SW 1271 (cell line): Measurements from ENCODE around the gene AP3S2.
"Not testable (repeated sequence)": the region's sequence is repeated elsewhere in the genome, so short reads cannot be mapped to it uniquely, and the experiment has no call there.

Experiments used
- DNase-seq, 2 experiments: peaks; one replicate each; lab custom pipeline; 2025; lab: John Stamatoyannopoulos, UW

AP3S2 gene

DNA sequence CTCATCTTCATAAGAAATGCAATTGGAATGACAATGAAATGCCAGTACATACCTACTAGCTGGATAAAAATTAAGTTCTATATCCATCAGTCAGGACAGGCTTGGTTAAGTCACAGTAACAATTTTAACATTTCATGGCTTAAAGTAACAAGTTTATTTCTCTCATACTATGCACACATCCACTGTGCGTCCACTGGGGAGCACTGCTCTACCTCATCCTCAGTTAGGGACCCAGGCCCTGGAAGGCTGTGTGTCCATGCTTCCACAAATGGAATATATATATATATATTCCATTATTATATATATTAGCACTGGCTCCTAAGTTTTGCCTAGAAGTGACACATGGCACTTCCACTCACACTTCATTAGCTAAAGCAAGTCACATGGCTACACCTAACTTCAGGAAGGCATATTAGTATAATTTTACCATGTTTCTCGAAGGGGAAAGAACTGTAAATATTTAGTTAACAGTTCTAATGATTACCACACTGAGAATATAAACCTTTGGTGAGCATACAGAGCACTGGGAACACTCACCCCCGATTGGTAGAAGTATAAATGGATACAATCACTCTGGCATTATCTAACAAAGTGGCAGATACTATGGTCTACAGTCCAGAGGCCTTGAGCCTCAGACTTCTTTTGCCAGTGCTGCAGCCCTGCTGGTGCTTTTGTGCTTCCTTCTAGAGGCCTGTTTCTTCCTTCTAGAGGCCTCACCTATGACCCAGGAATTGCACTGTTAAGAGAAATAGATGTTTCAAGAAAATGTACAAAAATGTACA is 28.6 kb downstream of the AP3S2 start:
- DNase-seq: no peak

DNA sequence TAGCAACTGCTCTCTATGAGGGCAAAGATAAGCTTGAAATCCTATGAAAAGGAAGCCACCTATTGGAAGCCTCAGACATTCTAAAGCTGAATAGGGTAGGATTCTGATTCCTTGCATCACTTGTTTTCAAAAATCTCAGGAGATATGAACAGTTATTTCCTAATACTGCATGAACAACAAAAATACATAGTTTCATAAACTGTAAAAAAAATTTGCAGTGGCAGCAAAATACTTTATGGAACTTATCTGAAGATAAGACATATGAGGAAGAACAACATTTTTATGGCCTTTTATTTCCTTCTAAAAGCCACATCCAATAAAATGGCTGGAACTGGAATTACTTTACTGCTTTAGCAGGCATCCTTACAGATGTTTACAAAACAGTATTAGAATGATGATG is 29.9 kb downstream of the AP3S2 start:
- no peak for DNase-seq

GRCh38 chr15:89860891-89861290 is 32.9 kb downstream of the AP3S2 start:
- no peak for DNase-seq

GRCh38 chr15:89860431-89860830 is 33.4 kb downstream of the AP3S2 start:
- DNase-seq: no peak

- no peak for DNase-seq
Observed at GRCh38 chr15:89858661-89859458, 34.9 kb downstream of the AP3S2 start.

GRCh38 chr15:89857673-89858072 is 36.1 kb downstream of the AP3S2 start:
- DNase-seq: no peak

DNA sequence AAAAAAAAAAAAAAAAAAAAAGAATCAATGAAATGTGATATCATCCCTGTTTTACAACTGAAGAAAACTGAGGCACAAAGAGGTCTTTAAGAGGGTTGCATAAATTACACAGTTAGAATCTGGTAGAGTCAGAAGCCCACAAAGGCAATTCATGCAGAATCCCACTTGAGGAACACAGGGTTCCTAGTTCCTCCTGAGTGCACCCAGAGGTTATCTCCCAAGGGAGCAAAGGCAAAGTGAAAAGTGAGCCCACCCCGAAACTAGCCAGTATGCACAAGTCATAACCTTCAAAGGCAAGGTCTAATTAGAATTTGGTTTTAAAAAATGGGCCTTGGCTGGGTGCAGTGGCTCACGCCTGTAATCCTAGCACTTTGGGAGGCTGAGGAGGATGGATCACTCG is 37.8 kb downstream of the AP3S2 start:
- no peak for DNase-seq

- DNase-seq: not testable (repeated sequence)
Observed at GRCh38 chr15:89854863-89855262, 38.9 kb downstream of the AP3S2 start.

- DNase-seq: no peak
Observed at GRCh38 chr15:89852342-89852995, 41.3 kb downstream of the AP3S2 start.

DNA sequence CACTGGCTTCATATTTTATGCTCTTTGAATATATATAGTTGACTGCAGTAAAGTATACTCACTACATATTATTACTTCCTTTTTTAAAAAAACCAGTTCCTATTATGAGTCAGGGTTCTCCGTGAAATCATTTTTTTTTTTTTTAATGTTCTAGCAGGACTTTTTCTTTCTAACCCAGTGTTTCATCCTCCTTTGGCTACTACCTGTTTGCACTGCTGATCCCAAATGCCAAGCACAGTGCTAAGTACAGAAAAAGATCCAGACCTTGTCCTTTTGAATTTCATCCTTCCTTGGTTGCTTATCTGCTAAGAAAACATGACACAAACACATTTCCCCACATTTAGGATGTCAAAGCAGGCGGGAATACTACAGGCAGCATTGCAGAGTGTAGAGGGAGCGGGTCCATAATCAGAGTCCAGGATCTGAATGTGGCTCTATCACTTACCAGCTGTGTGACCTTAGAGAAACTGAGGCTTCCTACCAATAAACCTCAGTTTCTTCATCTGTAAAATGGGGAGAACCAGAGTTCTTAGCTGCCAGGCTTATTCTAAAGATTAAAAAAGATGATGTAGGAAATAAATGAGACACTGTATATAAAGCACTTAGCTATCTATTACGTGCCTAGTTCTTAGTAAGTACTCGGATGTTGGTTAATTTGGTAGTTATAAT is 42.0 kb downstream of the AP3S2 start:
- no peak for DNase-seq

DNA sequence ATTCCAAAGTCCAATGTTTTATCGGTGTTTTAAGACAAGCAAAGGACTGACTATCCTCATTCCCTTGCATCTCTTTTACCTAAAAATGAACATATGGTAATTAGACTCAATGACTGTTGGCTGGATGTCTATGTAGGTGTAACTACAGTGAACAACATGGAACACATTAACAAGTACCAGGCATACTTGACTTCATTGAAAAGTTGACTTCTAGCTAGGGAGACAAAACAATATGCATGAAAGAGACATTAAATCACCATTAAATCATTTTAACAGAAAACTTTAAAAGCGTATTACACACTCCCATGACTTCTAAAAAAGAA is 44.9 kb downstream of the AP3S2 start:
- DNase-seq: no peak

GRCh38 chr15:89847101-89847500 is 46.7 kb downstream of the AP3S2 start:
- DNase-seq: no peak

DNA sequence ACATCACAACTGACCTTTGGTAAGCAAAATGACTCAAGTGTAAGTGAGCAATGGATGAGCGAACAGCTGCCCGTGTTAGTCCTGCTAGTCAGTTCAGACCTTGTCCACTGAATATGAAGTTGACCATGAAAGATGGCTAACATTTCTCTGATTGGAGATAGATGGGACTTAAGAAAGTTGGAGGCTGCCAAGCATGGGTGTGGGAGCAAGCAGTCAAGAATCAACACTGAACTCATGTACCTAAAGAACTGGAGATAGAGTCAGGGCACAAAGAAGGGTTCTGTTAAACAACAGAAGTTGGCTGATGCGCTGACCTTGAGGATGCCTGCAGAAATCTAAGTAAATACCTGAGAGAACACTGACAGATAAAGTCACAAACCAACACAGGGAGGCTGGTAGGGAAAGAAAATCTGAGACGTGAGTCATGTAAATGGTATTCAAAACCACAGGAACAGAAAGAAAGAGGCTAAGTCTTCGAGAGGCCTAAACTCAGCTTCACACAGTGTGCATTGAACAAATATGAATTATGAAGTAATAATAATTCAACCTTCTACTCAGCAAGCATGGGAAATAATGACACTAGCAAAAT is 48.4 kb downstream of the AP3S2 start:
- peak; percentile 69 to 95 for DNase-seq

GRCh38 chr15:89841962-89842361 is 51.8 kb downstream of the AP3S2 start:
- no peak for DNase-seq

GRCh38 chr15:89841306-89841705 is 52.5 kb downstream of the AP3S2 start:
- DNase-seq: no peak

DNA sequence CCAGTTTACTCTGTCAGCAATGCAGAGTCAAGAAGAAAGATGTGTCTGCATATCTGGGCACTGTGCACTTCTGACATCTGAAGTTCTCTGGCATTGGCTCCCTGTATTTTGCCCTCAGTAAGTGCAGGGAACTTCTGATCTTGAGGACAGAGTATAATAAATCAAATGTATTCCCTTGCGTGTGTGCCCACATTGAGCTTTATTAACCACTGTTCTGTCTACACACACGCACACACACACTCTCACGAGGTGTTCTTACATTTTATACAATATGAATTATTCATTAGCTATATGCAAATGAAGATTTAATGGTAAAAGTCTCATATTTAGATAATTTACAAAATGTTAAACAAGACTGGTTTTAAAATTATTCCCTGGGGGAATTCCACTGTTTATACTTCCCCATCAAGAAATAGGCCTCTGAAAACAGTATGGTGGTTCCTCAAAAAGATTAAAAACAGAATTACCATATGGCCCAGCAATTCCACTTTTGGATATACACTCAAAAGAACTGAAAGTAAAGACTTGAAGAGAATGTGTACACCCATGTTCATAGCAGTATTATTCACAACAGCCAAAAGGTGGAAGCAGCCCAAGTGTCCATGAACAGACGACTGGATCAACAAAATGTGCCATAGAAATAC is 54.5 kb downstream of the AP3S2 start:
- DNase-seq: no peak

GRCh38 chr15:89837830-89838178 is 56.0 kb downstream of the AP3S2 start:
- DNase-seq: no peak

DNA sequence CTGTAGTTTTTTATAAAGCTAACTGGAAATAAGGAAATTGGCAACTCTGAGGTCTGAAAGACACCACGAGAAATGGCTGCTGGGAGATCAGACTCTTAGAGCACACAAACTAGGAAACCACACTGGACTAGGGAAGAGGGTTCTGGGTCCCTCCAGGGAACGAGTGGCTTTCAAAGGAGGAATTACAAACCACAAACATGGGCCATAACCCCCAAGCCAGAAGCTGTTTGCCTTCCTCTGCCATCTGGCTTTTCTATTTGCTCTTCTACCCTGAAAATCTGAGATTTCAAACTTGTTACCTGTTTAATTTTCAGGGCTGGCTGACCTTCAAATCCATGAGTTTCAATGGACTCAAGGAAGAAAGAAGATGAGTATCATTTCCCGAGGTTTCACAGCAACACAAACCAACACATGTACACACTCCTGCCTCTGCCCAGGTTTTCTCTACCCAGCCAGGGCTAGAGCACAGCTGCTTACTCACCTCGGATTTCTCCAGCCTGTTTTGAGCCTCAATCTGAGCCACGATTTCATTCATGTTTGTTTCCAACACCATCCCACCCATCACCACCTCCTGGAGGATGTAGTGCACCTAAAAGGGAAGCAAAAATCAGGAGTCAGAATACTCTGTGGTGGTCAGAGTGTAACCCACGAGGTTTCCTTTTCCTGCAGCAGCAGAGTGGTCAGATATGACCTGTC is 56.5 kb downstream of the AP3S2 start:
- no peak for DNase-seq

DNA sequence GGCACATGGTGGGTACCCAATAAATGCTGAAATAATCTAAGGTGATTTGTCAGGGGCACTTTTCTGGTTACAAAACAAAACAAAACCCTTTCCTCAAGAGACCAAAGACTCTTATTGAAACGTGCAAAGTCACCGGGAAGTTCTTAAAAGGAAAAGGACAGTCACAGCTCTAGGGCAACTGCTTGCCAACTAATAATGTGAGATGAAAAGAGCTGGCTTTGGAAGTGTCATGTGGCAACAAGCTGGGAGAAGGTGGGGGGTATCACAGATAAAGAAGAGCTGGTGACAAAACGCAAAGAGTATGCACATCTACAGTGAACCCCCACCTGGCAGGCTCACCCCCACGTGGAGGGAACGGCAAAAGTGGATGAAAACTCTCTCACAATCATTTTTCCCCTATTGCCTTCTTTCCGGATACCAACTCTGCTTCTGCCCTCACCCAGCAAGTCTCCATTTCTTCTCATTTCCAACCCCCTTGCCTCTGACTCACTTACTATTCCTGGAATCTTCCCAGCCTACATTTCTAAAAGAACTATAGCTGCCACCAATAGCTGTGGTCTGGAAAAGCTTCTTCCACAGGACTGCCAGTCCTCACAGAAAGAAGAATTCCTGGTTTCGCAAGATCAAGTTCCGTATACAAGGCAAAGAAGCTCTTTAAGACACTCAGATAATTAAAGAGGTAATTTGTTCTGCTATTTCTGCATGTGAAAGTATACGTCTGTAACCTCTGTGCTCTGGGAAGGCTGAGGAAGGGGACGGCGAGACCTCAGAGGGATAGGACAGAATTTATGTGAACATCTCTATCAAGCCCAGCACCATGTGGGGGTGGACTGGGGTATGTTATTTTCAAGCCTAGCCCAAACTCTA is 57.3 kb downstream of the AP3S2 start:
- peak in 1 of 2 experiments; percentile 55 for DNase-seq

DNA sequence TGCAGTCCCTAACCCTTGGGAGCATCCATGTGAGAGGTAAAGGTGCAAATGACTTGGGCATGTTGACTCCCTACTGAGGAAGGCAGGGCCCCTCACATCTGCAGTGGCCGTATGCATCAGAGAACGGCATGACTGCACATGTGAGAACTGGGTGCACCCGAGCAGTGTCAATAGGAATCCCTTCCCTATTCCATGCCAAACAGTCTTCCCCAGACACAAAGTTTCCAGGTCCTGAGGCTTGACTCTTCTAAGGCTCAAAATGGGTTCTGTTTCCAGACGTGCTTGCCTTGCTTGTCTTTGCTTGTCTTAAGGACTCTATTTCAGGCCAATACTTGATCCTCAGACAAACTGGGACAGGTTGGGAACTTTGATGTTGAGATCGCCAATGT is 58.6 kb downstream of the AP3S2 start:
- no peak for DNase-seq
